Body of pancreas (tissue), 4 donors: ENCODE measurements around the gene FNDC5. TPM values are rescaled to one million over a fixed set of nuclear protein-coding genes. Genes with fewer than 3 reads are reported as not detected.
A peak's percentile ranks its signal among the peaks of the same experiment; 100 is the strongest.

ENCODE experiments used
- ATAC-seq: fragments of 150-250 bp; one replicate; pipeline ENCODE4 v1.9.1; 2016
- DNase-seq, 4 donors: peaks; one replicate each; pipeline ENCODE4 v3.0.0-alpha.2; 2019
- H3K27ac ChIP-seq, 4 donors: fragments of 200-600 bp; sonication (generic); 1 replicate in 3 of 4; 2 replicates in 1 of 4; pipeline versions ENCODE4 v1.5.1 to v1.6.1; 2016 to 2019; ENCODE audit warnings: mild to moderate bottlenecking in 1 of 4, mixed read lengths in 1 of 4, moderate library complexity in 1 of 4
- H3K27me3 ChIP-seq, 2 donors: fragments of 200-600 bp; sonication (generic); one replicate each; pipeline ENCODE4 v1.6.0; 2016; ENCODE audit warnings: mild to moderate bottlenecking in 1 of 2
- H3K36me3 ChIP-seq, 2 donors: fragments of 200-600 bp; sonication (generic); replicated peaks in 1 of 2; 2 replicates each; pipeline ENCODE4 v1.5.1; 2016; ENCODE audit warnings: low read depth in 2 of 2; ENCODE audit not compliant: insufficient read depth in 1 of 2
- H3K4me1 ChIP-seq: fragments of 200-600 bp; sonication (generic); one replicate; pipeline ENCODE4 v1.6.0; 2016
- H3K4me3 ChIP-seq, 2 donors: fragments of 200-600 bp; sonication (generic); 1 replicate in 1 of 2; 2 replicates in 1 of 2; pipeline ENCODE4 v1.5.1; 2016 to 2019
- H3K9me3 ChIP-seq, 3 donors: fragments of 200-600 bp; sonication (generic); 1 replicate in 2 of 3; 2 replicates in 1 of 3; pipeline ENCODE4 v1.5.1; 2016
- POLR2A ChIP-seq, 3 donors: fragments of 450-650 bp; IDR thresholded peaks; one replicate each; pipeline ENCODE4 v1.6.1; 2016; ENCODE audit warnings: antibody characterized with exemption in 3 of 3, mild to moderate bottlenecking in 2 of 3
- WGBS, 2 donors: methylation state at CpG; one replicate each; pipeline ENCODE4 v1.1.5; 2017; 5-methylcytosine and 5-hydroxymethylcytosine counted together
- intact Hi-C: fragments of 100-400 bp; cut with DNase I; formaldehyde crosslinking; loops from one replicate; pipeline ENCODE4 v1.15.1; 2023
- total RNA-seq, 2 donors: library from RNA; depleted of rRNA; stranded (reverse); fragments of >200 nt; gene quantifications; one replicate each; pipeline ENCODE4 v1.1.0, GENCODE V29; 2016
- TF ChIP-seq, protein P1 (sequence below), 7 experiments: fragments of 450-650 bp in 4 of 7; fragments of 200-600 bp in 3 of 7; sonication (generic) in 3 of 7; IDR thresholded peaks; one replicate each; pipeline ENCODE4 v1.5.1; 2016 to 2019; ENCODE audit warnings: antibody characterized with exemption in 7 of 7

Gene FNDC5
- not detected for total RNA-seq

DNA sequence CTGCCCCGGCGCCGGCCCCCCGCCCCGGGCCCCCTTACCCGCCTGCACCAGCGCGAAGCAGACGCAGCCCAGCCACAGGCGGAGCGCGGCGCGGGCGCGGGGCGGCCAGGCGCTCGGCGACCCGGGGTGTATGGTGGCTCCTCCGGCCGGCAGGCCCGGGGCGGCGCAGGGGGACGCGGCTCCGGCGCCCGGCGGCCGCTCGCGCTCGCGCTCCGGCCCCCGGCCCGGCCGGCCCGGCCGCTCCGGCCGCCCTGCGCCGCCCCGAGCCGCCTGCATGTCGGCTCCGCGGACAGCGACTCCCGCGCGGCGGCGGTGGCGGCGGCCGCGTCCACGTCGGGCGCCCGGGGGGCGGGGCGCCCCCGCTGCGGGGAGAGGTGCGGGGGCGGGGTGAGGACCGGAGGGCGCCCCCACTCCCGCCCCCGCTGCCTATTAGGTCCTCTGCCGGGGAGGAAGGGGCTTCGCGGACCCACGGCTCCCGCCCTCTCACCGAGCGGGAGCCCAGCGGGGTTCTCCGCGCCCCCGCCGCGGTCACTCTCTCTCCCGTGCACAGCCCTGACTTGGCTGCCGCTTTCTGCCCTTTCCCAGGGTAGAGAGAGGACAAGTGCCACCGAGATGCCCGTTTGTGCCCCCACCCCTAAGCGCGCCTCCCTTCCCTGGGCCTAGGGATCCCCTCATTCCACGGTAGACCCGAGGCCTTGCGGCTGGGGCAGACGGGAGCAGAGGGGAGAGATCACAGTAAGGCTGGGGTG is at the start of gene FNDC5:
FNDC5 (minus strand) TSS at position 298 of the 749 bp plus-strand sequence.
- no peaks in the 10 kb centered on the region for H3K27me3 ChIP-seq
- no peak within 1 kb of the TSS for H3K27ac ChIP-seq
- ATAC-seq (peak; percentile 81), DNase-seq (peak; percentile 37 to 58 (median 48))
- peaks cover 11% of the 10 kb centered on the region for H3K4me1 ChIP-seq
- intact Hi-C loops = loop anchor here (10.0 kb wide), 1 partner anchor 156 kb away; no protein-coding TSS in a partner anchor
- H3K9me3 ChIP-seq = no peaks in the 10 kb centered on the region
- H3K36me3 ChIP-seq = no peaks in the 10 kb centered on the region
- TF ChIP-seq POLR2A (IDR thresholded peaks at IDR 0.05) = no peak
- TF ChIP-seq, protein P1, sequence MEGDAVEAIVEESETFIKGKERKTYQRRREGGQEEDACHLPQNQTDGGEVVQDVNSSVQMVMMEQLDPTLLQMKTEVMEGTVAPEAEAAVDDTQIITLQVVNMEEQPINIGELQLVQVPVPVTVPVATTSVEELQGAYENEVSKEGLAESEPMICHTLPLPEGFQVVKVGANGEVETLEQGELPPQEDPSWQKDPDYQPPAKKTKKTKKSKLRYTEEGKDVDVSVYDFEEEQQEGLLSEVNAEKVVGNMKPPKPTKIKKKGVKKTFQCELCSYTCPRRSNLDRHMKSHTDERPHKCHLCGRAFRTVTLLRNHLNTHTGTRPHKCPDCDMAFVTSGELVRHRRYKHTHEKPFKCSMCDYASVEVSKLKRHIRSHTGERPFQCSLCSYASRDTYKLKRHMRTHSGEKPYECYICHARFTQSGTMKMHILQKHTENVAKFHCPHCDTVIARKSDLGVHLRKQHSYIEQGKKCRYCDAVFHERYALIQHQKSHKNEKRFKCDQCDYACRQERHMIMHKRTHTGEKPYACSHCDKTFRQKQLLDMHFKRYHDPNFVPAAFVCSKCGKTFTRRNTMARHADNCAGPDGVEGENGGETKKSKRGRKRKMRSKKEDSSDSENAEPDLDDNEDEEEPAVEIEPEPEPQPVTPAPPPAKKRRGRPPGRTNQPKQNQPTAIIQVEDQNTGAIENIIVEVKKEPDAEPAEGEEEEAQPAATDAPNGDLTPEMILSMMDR (IDR thresholded peaks at IDR 0.05) = no peak
- WGBS, 2 donors = 1 to 14% methylated on average over 7 to 20 of the region's 99 CpGs
- H3K4me3 ChIP-seq = no peak within 1 kb of the TSS

DNA sequence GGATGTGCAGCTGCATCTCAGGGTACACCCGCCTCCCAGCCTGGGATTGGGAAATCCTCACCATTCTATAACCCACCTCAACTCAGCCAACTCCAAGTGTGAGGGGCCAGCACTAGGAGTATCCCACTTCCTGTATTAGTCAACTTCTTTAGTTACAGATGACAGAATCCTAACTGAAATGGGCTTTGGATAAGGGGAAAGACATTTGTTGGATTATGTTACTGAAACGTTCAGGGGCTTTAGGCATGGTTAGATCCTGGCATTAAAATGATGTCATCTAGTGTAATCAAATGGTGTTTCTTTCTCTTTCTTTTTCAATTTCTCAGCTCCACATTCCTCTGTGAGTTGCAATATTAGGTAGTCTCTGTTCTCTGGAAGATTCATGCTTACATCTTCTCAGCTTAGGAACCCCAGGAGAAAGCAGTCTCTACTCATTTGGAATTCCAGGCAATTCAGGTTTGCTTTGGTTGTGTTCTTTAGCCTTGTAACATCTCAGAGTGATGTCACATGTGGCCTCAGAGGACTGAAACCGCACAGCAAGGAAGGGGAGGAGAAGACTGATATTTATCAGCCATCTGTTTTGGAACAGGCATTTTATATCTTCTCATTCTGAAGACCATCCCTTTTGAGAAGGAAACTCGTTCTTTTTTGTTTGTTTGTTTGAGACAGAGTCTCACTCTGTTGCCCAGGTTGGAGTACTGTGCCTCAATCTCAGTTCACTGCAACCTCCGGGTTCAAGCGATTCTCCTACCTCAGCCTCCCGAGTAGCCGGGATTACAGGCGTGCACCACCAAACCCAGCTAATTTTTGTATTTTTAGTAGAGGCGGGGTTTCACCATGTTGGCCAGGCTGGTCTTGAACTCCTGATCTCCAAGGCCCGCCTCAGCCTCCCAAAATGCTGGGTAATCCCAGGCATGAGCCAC is 49.4 kb upstream of the FNDC5 start:
- TF ChIP-seq, protein P1 (IDR thresholded peaks at IDR 0.05) = no peak
- TF ChIP-seq POLR2A (IDR thresholded peaks at IDR 0.05) = no peak
- 77 to 88% methylated on average over 10 to 11 of the region's 11 CpGs for WGBS, 2 donors
- Histone ChIP-seq H3K36me3 (no peaks in the 10 kb centered on the region), H3K9me3 (no peaks in the 10 kb centered on the region), H3K4me3 (no peak overlapping the region), H3K27ac (no peak overlapping the region), H3K4me1 (no peaks in the 10 kb centered on the region), H3K27me3 (no peaks in the 10 kb centered on the region)
- ATAC-seq (no peak), DNase-seq (no peak)
- intact Hi-C loops = no loop called here

GRCh38 chr1:32918179-32918578 is 47.5 kb upstream of the FNDC5 start:
- no peaks in the 10 kb centered on the region for H3K36me3 ChIP-seq
- no peaks in the 10 kb centered on the region for H3K27me3 ChIP-seq
- 63 to 64% methylated on average over 1 of the region's 1 CpG for WGBS, 2 donors
- no peaks in the 10 kb centered on the region for H3K9me3 ChIP-seq
- no peaks in the 10 kb centered on the region for H3K4me1 ChIP-seq
- no peak for TF ChIP-seq POLR2A (IDR thresholded peaks at IDR 0.05)
- TF ChIP-seq, protein P1 (IDR thresholded peaks at IDR 0.05) = no peak
- H3K4me3 ChIP-seq = no peak overlapping the region
- ATAC-seq (no peak), DNase-seq (no peak)
- no peak overlapping the region for H3K27ac ChIP-seq
- intact Hi-C loops = no loop called here

- no peaks in the 10 kb centered on the region for H3K4me1 ChIP-seq
- WGBS, 2 donors = 57 to 75% methylated on average over 6 to 7 of the region's 7 CpGs
- H3K27ac ChIP-seq = no peak overlapping the region
- DNase-seq = no peak
- intact Hi-C loops = no loop called here
- ATAC-seq = no peak
- no peaks in the 10 kb centered on the region for H3K36me3 ChIP-seq
- TF ChIP-seq, protein P1 (IDR thresholded peaks at IDR 0.05) = no peak
- no peak for TF ChIP-seq POLR2A (IDR thresholded peaks at IDR 0.05)
- H3K9me3 ChIP-seq = no peaks in the 10 kb centered on the region
- H3K27me3 ChIP-seq = no peaks in the 10 kb centered on the region
- H3K4me3 ChIP-seq = no peak overlapping the region
These were observed 46.8 kb upstream of the FNDC5 start for GRCh38 chr1:32917521-32917920.
